SK-N-MC (cell line): ENCODE data around the gene NBEA.
"Not testable (repeated sequence)": the region's sequence is repeated elsewhere in the genome, so short reads cannot be mapped to it uniquely, and the experiment has no call there.

Experiments used
- EZH2 ChIP-seq: fragments of 200-600 bp; sonication (generic); IDR thresholded peaks from one replicate; pipeline ENCODE4 v1.6.1; 2017; ENCODE audit warnings: antibody characterized with exemption
- FOXP2 ChIP-seq: optimal IDR thresholded peaks from 2 replicates; pipeline ENCODE3; 2011; ENCODE audit warnings: mild to moderate bottlenecking, moderate library complexity; ENCODE audit not compliant: insufficient read depth; ENCODE audit errors: extremely low read length, control extremely low read depth
- POLR2AphosphoS5 ChIP-seq: IDR thresholded peaks from 2 replicates; pipeline ENCODE4 v1.6.1; 2012; ENCODE audit warnings: mild to moderate bottlenecking, low read depth, low read length, borderline replicate concordance

DNA sequence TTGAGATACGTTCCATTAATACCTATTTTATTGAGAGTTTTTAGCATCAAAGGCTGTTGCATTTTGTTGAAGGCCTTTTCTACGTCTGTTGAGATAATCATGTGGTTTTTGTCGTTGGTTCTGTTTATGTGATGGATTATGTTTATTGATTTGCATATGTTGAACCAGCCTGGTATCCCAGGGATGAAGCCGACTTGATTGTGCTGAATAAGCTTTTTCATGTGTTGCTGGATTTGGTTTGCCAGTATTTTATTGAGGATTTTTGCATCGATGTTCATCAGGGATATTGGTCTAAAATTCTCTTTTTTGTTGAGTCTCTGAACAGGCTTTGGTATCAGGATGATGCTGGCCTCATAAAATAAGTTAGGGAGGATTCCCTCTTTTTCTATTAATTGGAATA, 43.1 kb downstream of the NBEA start:
- TF ChIP-seq EZH2, POLR2AphosphoS5, FOXP2: not testable (repeated sequence)
